SK-N-MC (cell line): Measurements from ENCODE around the gene SNX1.
A peak's percentile ranks its signal among the peaks of the same experiment; 100 is the strongest.
"Not testable (repeated sequence)": the region's sequence is repeated elsewhere in the genome, so short reads cannot be mapped to it uniquely, and the experiment has no call there.

Experiments used
- DNase-seq: peaks from one replicate; pipeline ENCODE4 v3.0.0-alpha.2; 2011; ENCODE audit warnings: low read depth, low spot score
- H3K27ac ChIP-seq: fragments of 200-600 bp; sonication (generic); 2 replicates; pipeline ENCODE4 v1.5.1; 2016; ENCODE audit warnings: mixed run types
- H3K36me3 ChIP-seq: fragments of 200-600 bp; sonication (generic); 2 replicates; pipeline ENCODE4 v1.6.1; 2017; ENCODE audit warnings: antibody characterized with exemption, low read length, mixed read lengths; ENCODE audit not compliant: insufficient read depth
- H3K4me3 ChIP-seq: fragments of 200-600 bp; sonication (generic); 2 replicates; pipeline ENCODE4 v1.5.1; 2016
- H3K9ac ChIP-seq: fragments of 200-600 bp; sonication (generic); 2 replicates; pipeline ENCODE4 v1.8.0; 2017; ENCODE audit warnings: mixed run types, mixed read lengths; ENCODE audit not compliant: insufficient read length
- H3K9me3 ChIP-seq: fragments of 200-600 bp; sonication (generic); 2 replicates; pipeline ENCODE4 v1.6.1; 2017; ENCODE audit warnings: low read depth, mild to moderate bottlenecking, antibody characterized with exemption, low read length, moderate library complexity, mixed read lengths
- EZH2 ChIP-seq: fragments of 200-600 bp; sonication (generic); IDR thresholded peaks from one replicate; pipeline ENCODE4 v1.6.1; 2017; ENCODE audit warnings: antibody characterized with exemption
- FOXP2 ChIP-seq: optimal IDR thresholded peaks from 2 replicates; pipeline ENCODE3; 2011; ENCODE audit warnings: mild to moderate bottlenecking, moderate library complexity; ENCODE audit not compliant: insufficient read depth; ENCODE audit errors: extremely low read length, control extremely low read depth
- POLR2AphosphoS5 ChIP-seq: IDR thresholded peaks from 2 replicates; pipeline ENCODE4 v1.6.1; 2012; ENCODE audit warnings: mild to moderate bottlenecking, low read depth, low read length, borderline replicate concordance

SNX1 gene

DNA sequence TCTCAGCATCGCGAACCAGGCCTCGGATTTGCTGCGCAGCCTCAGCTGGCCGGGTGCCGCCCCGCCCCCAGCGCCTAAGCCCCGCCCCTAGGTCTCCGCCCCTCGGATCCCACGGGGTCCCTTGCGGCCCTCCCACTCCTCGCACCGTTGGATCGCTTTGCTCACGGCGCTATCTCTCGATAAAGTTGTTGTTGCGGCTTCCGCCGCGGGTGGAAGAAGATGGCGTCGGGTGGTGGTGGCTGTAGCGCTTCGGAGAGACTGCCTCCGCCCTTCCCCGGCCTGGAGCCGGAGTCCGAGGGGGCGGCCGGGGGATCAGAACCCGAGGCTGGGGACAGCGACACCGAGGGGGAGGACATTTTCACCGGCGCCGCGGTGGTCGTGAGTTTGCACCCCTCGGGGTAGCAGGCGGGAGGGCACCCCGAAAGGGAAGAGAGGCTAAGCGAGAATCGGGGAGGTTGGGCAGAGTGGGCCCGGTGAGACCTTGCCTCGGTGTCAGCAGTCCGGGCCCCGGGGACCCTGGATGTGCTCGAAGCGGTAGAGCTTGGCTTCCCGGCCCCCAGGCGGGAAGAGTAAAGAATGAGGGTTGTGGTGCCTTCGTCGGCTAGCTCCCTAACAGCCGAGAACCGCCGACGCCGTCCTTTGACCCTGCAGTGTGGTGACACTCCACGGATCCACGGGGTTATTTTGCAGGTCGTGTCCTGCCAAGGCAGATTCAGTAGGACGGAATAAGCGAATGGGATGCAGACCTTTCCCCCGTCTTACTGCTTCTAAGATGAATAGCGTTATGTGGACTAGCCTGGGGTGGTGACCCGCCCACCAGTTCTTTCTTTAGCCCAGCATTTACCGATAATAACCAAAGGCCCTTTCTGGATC is at the start of gene SNX1:
TSS of gene SNX1 (plus strand) at position 188 of the 873 bp plus-strand sequence. CDS start at position 220, 32 bp downstream.
- DNase-seq, result peak; percentile 72
- peak within 1 kb of the TSS; percentile 94 for H3K9ac ChIP-seq
- H3K9me3 ChIP-seq, result no peaks in the 10 kb centered on the region
- H3K36me3 ChIP-seq, result peaks cover 5% of the 10 kb centered on the region; the same call in 1 of the 2 replicates
- peak within 1 kb of the TSS; percentile 80 for H3K4me3 ChIP-seq
- TF ChIP-seq POLR2AphosphoS5 (peak; percentile 96), FOXP2 (no peak)
- peak within 1 kb of the TSS; percentile 40 for H3K27ac ChIP-seq

GRCh38 chr15:64046421-64047153 is 49.2 kb upstream of the SNX1 start, which contains the start of gene DAPK2:
DAPK2 (minus strand) TSS chr15:64046485; CDS start chr15:64040261, 6,224 bp downstream.
- H3K27ac ChIP-seq, result no peak within 1 kb of the TSS
- peak within 1 kb of the TSS; percentile 52 for H3K9ac ChIP-seq
- no peak for DNase-seq
- H3K4me3 ChIP-seq, result peak within 1 kb of the TSS; percentile 74
- H3K36me3 ChIP-seq, result no peaks in the 10 kb centered on the region
- TF ChIP-seq EZH2, result no peak
- no peak for TF ChIP-seq POLR2AphosphoS5
- no peak for TF ChIP-seq FOXP2
- no peaks in the 10 kb centered on the region for H3K9me3 ChIP-seq

- no peaks in the 10 kb centered on the region for H3K36me3 ChIP-seq
- no peak for DNase-seq
- H3K27ac ChIP-seq, result no peak overlapping the region
- TF ChIP-seq EZH2, result no peak
- TF ChIP-seq FOXP2, result no peak
- no peak for TF ChIP-seq POLR2AphosphoS5
- no peaks in the 10 kb centered on the region for H3K9me3 ChIP-seq
- no peak overlapping the region for H3K4me3 ChIP-seq
- no peak overlapping the region for H3K9ac ChIP-seq
These were observed 46.9 kb upstream of the SNX1 start for GRCh38 chr15:64048781-64049460.

- no peak for TF ChIP-seq POLR2AphosphoS5
- no peak for TF ChIP-seq EZH2
- TF ChIP-seq FOXP2, result no peak
- H3K36me3 ChIP-seq, result no peaks in the 10 kb centered on the region
- no peak overlapping the region for H3K9ac ChIP-seq
- H3K9me3 ChIP-seq, result no peaks in the 10 kb centered on the region
- H3K27ac ChIP-seq, result no peak overlapping the region
- no peak overlapping the region for H3K4me3 ChIP-seq
- DNase-seq, result no peak
These were observed 45.3 kb upstream of the SNX1 start for GRCh38 chr15:64050281-64051092.

- Histone ChIP-seq H3K9ac (no peak overlapping the region), H3K4me3 (no peak overlapping the region), H3K9me3 (no peaks in the 10 kb centered on the region), H3K36me3 (no peaks in the 10 kb centered on the region), H3K27ac (no peak overlapping the region)
- TF ChIP-seq EZH2 (no peak), FOXP2 (no peak), POLR2AphosphoS5 (no peak)
- DNase-seq, result no peak
These were observed 44.7 kb upstream of the SNX1 start for GRCh38 chr15:64051093-64051402.

- Histone ChIP-seq H3K9me3 (no peaks in the 10 kb centered on the region), H3K36me3 (no peaks in the 10 kb centered on the region), H3K27ac (no peak overlapping the region), H3K9ac (no peak overlapping the region), H3K4me3 (no peak overlapping the region)
- TF ChIP-seq EZH2, result no peak
- no peak for TF ChIP-seq POLR2AphosphoS5
- TF ChIP-seq FOXP2, result no peak
- no peak for DNase-seq
These were observed 44.1 kb upstream of the SNX1 start for GRCh38 chr15:64051407-64052259.

- Histone ChIP-seq H3K36me3 (no peaks in the 10 kb centered on the region), H3K9me3 (no peaks in the 10 kb centered on the region), H3K9ac (no peak overlapping the region), H3K4me3 (no peak overlapping the region), H3K27ac (no peak overlapping the region)
- no peak for DNase-seq
- TF ChIP-seq EZH2 (no peak), POLR2AphosphoS5 (no peak), FOXP2 (no peak)
These were observed 42.8 kb upstream of the SNX1 start for GRCh38 chr15:64052925-64053491.

DNA sequence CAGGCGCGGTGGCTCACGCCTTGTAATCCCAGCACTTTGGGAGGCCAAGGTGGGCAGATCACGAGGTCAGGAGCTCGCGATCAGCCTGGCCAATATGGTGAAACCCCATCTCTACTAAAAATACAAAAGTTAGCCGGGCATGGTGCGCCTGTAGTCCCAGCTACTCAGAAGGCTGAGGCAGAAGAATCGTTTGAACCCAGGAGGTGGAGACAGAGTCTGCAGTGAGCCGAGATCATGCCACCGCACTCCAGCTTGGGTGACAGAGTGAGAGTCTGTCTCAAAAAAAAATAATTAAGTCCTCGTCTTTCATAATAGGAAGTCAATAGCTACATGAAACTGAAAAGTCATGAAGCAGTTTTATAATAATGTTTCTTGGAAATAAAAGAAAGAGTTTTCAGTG is 42.1 kb upstream of the SNX1 start:
- not testable (repeated sequence) for DNase-seq, H3K9me3 ChIP-seq, H3K4me3 ChIP-seq, H3K27ac ChIP-seq, H3K9ac ChIP-seq, H3K36me3 ChIP-seq
